PC-9 (cell line): Measurements from ENCODE around the gene FUOM. TPM values are rescaled to one million over a fixed set of nuclear protein-coding genes. Genes with fewer than 3 reads are reported as not detected.

ENCODE experiments used
- BruUV-seq: library from RNA; stranded (reverse); fragments of 400-500 nt; replicated peaks from 2 replicates; lab custom pipeline; 2021; lab: Mats Ljungman, UMichigan
- CTCF ChIA-PET: fragments of 300-600 bp; sonication (Branson Sonifier 250); formaldehyde crosslinking; loops from one replicate; lab custom pipeline; 2022; ENCODE audit warnings: antibody characterized with exemption; lab: Charles Lee
- POLR2A ChIA-PET: fragments of 300-600 bp; sonication (Branson Sonifier 250); formaldehyde crosslinking; loops from one replicate; lab custom pipeline; 2022; ENCODE audit warnings: antibody characterized with exemption; ENCODE audit not compliant: unreplicated experiment; lab: Charles Lee
- DNase-seq, 2 experiments: peaks; one replicate each; pipeline versions ENCODE4 v3.0.0 to v3.0.0-alpha.2; 2015 to 2022; ENCODE audit warnings: mixed read lengths in 1 of 2
- H2AFZ ChIP-seq: fragments of 200-600 bp; sonication (generic); 2 replicates; pipeline ENCODE4 v1.8.1; 2017; ENCODE audit warnings: antibody characterized with exemption
- H3F3A ChIP-seq: fragments of 200-600 bp; sonication (generic); 2 replicates; pipeline ENCODE4 v1.8.1; 2017; ENCODE audit warnings: antibody characterized with exemption, mild to moderate bottlenecking, low read depth; ENCODE audit not compliant: insufficient read depth
- H3K27ac ChIP-seq: fragments of 200-600 bp; sonication (generic); 2 replicates; pipeline ENCODE4 v1.6.1; 2016; ENCODE audit warnings: mixed run types
- H3K27me3 ChIP-seq: fragments of 200-600 bp; sonication (generic); 2 replicates; pipeline ENCODE4 v1.6.1; 2016; ENCODE audit warnings: low read depth, mixed run types; ENCODE audit not compliant: insufficient read depth
- H3K36me3 ChIP-seq: fragments of 200-600 bp; sonication (generic); 2 replicates; pipeline ENCODE4 v1.6.1; 2016; ENCODE audit warnings: low read depth, mixed run types
- H3K4me1 ChIP-seq: fragments of 200-600 bp; sonication (generic); replicated peaks from 2 replicates; pipeline ENCODE4 v1.6.1; 2016; ENCODE audit warnings: mixed run types; ENCODE audit not compliant: insufficient read depth
- H3K4me2 ChIP-seq: fragments of 200-600 bp; sonication (generic); 2 replicates; pipeline ENCODE4 v1.6.1; 2017; ENCODE audit warnings: mixed run types
- H3K4me3 ChIP-seq: fragments of 200-600 bp; sonication (generic); 2 replicates; pipeline ENCODE4 v1.6.1; 2016; ENCODE audit warnings: mixed run types
- H3K79me2 ChIP-seq: fragments of 200-600 bp; sonication (generic); 2 replicates; pipeline ENCODE4 v1.6.1; 2017; ENCODE audit warnings: low read depth, mixed run types
- H3K9me2 ChIP-seq: fragments of 200-600 bp; sonication (generic); 2 replicates; pipeline ENCODE4 v1.8.1; 2017; ENCODE audit warnings: mild to moderate bottlenecking; ENCODE audit not compliant: insufficient read depth
- H3K9me3 ChIP-seq: fragments of 200-600 bp; sonication (generic); 2 replicates; pipeline ENCODE4 v1.8.1; 2016; ENCODE audit warnings: low read depth; ENCODE audit not compliant: insufficient read depth
- H4K20me1 ChIP-seq: fragments of 200-600 bp; sonication (generic); 2 replicates; pipeline ENCODE4 v1.8.1; 2017; ENCODE audit not compliant: insufficient read depth
- EZH2 ChIP-seq: fragments of 200-600 bp; sonication (generic); IDR thresholded peaks from 2 replicates; pipeline ENCODE4 v1.8.0; 2017; ENCODE audit warnings: antibody characterized with exemption, low read depth
- intact Hi-C: fragments of 100-400 bp; cut with micrococcal nuclease; formaldehyde crosslinking; loops from one replicate; pipeline ENCODE4 v1.10.0; 2022; ENCODE audit not compliant: unreplicated experiment
- total RNA-seq: library from RNA; stranded (reverse); gene quantifications from 2 replicates; pipeline ENCODE4 v1.2.3, GENCODE V29; 2021
- TF ChIP-seq, protein P1 (sequence below): fragments of 200-600 bp; sonication (generic); conservative IDR thresholded peaks from 2 replicates; pipeline ENCODE4 v1.6.1; 2017; ENCODE audit warnings: mixed run types, antibody characterized with exemption, mild to moderate bottlenecking, moderate library complexity

FUOM gene
- total RNA-seq, 1 experiment from 2014 or later, result 7.4 TPM

DNA sequence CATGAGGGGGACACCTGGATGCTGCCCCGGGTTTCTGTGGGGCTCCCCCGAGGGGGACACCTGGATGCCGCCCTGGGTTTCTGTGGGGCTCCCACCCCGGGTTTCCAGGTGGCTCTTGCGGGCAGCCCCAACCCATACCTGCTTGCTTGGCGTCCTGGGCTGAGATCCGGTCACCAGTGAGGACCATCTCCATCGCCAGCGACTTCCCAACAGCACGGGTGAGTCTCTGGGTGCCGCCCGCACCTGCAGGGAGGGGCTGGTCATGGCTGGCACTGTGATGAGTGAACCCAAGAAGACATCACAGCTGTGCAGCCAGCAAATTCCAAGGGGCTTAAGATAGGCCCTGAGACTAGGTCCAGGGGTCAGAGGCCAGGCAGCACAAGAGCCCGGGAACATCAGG is 8.9 kb upstream of the FUOM start:
- Histone ChIP-seq H3K4me1 (no peaks in the 10 kb centered on the region), H3F3A (no peaks in the 10 kb centered on the region), H2AFZ (no peak overlapping the region), H3K4me2 (no peak overlapping the region), H4K20me1 (no peaks in the 10 kb centered on the region), H3K9me2 (no peaks in the 10 kb centered on the region), H3K79me2 (0 out of 2 replicates have a peak, but pooled peaks cover under 1% of the 10 kb centered on the region), H3K9me3 (no peaks in the 10 kb centered on the region), H3K27me3 (no peaks in the 10 kb centered on the region), H3K27ac (no peak overlapping the region), H3K4me3 (no peak overlapping the region), H3K36me3 (no peaks in the 10 kb centered on the region)
- intact Hi-C loops, result no loop called here
- TF ChIP-seq, protein P1, sequence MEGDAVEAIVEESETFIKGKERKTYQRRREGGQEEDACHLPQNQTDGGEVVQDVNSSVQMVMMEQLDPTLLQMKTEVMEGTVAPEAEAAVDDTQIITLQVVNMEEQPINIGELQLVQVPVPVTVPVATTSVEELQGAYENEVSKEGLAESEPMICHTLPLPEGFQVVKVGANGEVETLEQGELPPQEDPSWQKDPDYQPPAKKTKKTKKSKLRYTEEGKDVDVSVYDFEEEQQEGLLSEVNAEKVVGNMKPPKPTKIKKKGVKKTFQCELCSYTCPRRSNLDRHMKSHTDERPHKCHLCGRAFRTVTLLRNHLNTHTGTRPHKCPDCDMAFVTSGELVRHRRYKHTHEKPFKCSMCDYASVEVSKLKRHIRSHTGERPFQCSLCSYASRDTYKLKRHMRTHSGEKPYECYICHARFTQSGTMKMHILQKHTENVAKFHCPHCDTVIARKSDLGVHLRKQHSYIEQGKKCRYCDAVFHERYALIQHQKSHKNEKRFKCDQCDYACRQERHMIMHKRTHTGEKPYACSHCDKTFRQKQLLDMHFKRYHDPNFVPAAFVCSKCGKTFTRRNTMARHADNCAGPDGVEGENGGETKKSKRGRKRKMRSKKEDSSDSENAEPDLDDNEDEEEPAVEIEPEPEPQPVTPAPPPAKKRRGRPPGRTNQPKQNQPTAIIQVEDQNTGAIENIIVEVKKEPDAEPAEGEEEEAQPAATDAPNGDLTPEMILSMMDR, result no peak
- TF ChIP-seq EZH2, result no peak
- CTCF ChIA-PET, result no interaction called here
- no TSS peak for BruUV-seq
- POLR2A ChIA-PET, result no interaction called here
- no peak for DNase-seq

DNA sequence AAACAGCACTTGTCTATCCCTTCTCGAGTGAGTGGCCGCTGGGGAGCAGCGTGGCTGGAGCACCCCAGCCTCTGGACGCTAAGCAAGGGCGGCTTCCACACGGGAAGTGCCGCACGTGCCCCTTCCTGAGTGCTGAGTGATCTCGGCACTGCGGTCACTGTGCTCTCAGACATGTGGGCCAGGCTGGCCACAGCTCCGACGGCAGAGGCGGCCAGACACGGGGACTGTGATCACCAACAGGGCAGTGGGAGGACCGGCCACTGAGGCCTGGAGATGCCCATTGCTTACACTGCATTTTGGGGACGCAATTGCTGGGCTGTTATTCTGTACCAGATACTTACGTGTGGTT is 8.3 kb upstream of the FUOM start:
- DNase-seq, result no peak
- Histone ChIP-seq H3K4me3 (no peak overlapping the region), H3K36me3 (no peaks in the 10 kb centered on the region), H3K27ac (no peak overlapping the region), H3K79me2 (no peaks in the 10 kb centered on the region), H3K4me1 (no peaks in the 10 kb centered on the region), H3K9me3 (no peaks in the 10 kb centered on the region), H3F3A (no peaks in the 10 kb centered on the region), H4K20me1 (no peaks in the 10 kb centered on the region), H2AFZ (no peak overlapping the region), H3K27me3 (no peaks in the 10 kb centered on the region), H3K4me2 (no peak overlapping the region), H3K9me2 (no peaks in the 10 kb centered on the region)
- intact Hi-C loops, result no loop called here
- ChIA-PET CTCF (no interaction called here), POLR2A (no interaction called here)
- no TSS peak for BruUV-seq
- no peak for TF ChIP-seq EZH2
- TF ChIP-seq, protein P1, result no peak

DNA sequence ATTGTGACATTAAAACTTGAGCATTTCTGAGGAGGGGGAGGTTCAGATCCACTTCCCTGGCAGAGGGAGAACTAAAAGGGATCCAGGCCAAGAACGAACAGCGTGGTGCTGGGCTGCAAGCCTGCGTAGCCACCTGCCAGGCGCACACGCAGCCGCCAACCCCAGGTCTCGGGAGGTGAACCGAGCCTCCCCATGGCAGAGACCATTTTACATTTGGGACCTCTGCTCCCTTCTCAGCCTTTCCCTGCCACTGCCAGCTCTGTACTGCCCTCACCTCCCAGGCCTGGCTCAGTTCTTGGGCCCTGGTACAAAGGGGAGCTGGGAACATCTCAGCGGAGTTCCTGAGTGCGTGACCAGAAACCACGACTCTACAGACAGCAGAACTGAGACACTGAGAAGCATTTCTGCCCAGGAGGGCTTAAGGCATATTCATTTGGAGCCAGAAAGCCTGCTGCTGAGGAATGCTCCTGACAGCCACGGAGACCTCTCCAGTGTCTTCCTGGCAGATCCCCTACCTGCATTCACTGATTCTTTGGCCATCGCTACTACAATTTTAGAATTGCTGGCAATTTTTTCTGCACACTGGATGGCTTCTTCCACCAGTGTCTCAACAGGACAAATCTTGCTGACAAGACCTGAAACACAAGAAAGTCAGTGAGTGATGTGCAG is 7.8 kb upstream of the FUOM start:
- no peaks in the 10 kb centered on the region for H4K20me1 ChIP-seq
- H3K36me3 ChIP-seq, result no peaks in the 10 kb centered on the region
- no peaks in the 10 kb centered on the region for H3K79me2 ChIP-seq
- CTCF ChIA-PET, result no interaction called here
- no peaks in the 10 kb centered on the region for H3K27me3 ChIP-seq
- TF ChIP-seq EZH2, result no peak
- TF ChIP-seq, protein P1, result no peak
- H3K27ac ChIP-seq, result no peak overlapping the region
- no peak overlapping the region for H2AFZ ChIP-seq
- H3K4me3 ChIP-seq, result no peak overlapping the region
- no peak for DNase-seq
- no peak overlapping the region for H3K4me2 ChIP-seq
- no peaks in the 10 kb centered on the region for H3K9me2 ChIP-seq
- H3F3A ChIP-seq, result no peaks in the 10 kb centered on the region
- no peaks in the 10 kb centered on the region for H3K4me1 ChIP-seq
- intact Hi-C loops, result no loop called here
- H3K9me3 ChIP-seq, result no peaks in the 10 kb centered on the region
- POLR2A ChIA-PET, result no interaction called here
- BruUV-seq, result no TSS peak
